Glomerular visceral epithelial cell (primary cell): Measurements from ENCODE around the gene SLCO3A1.

Experiments
- DNase-seq: peaks from one replicate; pipeline ENCODE4 v3.0.0-alpha.2; 2016; ENCODE audit errors: extremely low spot score

The SLCO3A1 gene

DNA sequence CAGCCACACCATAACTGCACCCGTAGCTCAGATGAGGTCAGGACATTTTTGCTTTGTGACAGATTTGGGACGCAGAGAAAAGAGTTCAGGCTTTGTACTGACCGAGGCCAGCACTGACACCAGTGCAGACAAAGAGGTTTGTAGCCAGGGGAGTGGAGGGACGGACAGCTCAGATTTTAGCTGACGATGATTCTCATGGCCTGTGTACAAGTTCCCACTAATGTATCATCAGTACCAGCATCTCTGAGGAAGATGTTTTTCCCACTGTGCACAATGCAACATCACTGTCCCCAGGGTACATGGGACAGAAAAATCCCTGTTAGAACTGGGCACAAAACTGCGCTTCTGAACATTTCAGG, 112.7 kb downstream of the SLCO3A1 start:
- DNase-seq, result no peak

DNA sequence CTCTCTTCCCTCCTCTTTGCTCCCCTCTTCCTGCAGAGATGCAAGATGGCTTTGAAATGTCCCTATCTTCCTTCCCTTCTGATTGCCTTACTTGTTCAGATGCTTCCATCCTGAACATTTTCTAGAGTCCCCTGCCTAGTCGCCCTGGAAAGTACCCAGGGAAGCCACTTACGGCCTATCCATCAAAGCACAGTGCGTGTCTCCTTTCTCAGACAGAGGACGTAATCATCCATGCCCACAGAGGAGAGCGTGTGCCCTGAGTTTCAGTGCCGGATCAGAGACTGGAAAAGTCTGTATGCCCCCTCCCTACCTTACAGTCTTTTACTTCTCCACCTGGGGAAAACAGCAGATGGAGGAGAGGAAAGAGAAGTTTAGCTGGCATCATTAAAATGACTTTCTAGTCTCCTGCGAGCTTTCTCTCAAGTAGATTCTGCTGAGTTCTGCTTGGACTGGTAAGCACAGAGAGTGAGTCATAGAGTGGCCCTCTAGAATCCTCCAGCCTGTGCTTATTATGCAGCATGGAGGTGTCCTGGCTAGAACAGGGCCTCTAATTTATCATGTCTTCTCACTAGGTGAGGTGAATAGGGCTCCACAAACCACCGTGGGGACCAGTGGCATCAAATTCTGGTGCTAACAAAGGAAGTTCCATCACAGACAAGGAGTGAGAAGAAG, 114.6 kb downstream of the SLCO3A1 start:
- DNase-seq, result no peak

GRCh38 chr15:91968610-91969009, 115.1 kb downstream of the SLCO3A1 start:
- no peak for DNase-seq

GRCh38 chr15:91970142-91970541, 116.6 kb downstream of the SLCO3A1 start:
- no peak for DNase-seq

DNA sequence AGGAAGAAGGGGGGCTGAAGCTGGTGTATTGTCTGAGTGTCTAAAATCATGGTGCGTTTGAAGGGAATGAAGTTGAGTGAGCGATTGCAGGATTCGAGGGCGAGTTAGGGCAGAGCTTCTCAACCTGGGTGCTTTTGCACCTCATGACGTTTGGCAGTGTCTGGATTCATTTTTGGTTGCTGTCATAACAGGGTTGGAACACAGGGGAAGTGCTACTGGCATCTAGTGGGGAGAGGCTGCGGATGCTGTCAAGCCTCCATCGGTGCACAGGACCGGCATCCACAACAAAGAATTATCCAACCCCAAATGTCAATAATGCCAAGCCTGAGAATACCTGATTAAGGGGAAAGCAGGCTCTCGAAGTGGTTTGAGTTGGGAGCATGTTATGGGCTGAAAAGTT, 120.0 kb downstream of the SLCO3A1 start:
- no peak for DNase-seq

- DNase-seq, result no peak
Measured at GRCh38 chr15:91974321-91974720, 120.8 kb downstream of the SLCO3A1 start.

- DNase-seq, result no peak
Measured at GRCh38 chr15:91975241-91975978, 121.9 kb downstream of the SLCO3A1 start.

DNA sequence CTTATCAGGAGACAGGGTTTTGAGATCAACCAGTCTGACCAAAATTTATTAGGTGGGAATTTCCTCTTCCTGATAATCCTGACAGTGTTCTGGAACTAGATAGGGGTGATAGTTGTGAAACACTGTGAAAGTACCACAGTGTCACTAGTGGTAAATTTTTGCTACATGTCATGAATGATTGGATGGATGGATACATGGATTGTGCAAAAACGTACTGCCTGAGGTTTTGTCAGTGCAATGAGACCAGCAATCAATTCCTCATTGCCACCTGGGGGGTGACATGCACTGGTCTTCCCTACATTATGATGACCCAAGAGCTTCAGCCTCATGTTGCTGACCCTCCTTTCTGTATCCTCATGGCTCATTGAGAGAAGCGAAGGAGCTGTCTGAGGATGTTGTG, 123.5 kb downstream of the SLCO3A1 start:
- no peak for DNase-seq

- no peak for DNase-seq
Measured at GRCh38 chr15:91980502-91981267, 127.2 kb downstream of the SLCO3A1 start.

GRCh38 chr15:91981821-91982800, 128.6 kb downstream of the SLCO3A1 start:
- DNase-seq, result no peak

- DNase-seq, result no peak
Measured at GRCh38 chr15:91983729-91984340, 130.3 kb downstream of the SLCO3A1 start.

- DNase-seq, result no peak
Measured at GRCh38 chr15:91985297-91985696, 131.8 kb downstream of the SLCO3A1 start.

DNA sequence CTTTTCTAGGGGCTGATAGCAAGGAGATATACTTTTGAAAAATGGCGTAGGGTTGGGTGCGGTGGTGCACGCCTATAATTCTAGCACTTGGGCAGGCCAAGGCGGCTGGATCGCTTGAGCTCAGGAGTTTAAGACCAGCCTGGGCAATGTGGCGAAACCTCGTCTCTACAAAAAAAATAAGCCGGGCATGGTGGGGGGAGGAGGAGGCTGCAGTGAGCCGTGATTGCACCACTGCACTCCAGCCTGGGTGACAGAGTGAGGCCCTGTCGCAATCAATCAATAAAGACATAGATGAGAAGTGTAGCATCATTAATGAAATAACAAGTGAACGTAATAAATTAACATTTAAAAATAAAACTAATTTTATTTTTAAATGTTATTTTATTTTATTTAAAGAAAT, 134.6 kb downstream of the SLCO3A1 start:
- no peak for DNase-seq

GRCh38 chr15:91988655-91989054, 135.1 kb downstream of the SLCO3A1 start:
- DNase-seq, result no peak

- no peak for DNase-seq
Measured at GRCh38 chr15:91989821-91990220, 136.3 kb downstream of the SLCO3A1 start.

- DNase-seq, result no peak
Measured at GRCh38 chr15:91992945-91993344, 139.4 kb downstream of the SLCO3A1 start.

- DNase-seq, result no peak
Measured at GRCh38 chr15:91995146-91995545, 141.6 kb downstream of the SLCO3A1 start.

DNA sequence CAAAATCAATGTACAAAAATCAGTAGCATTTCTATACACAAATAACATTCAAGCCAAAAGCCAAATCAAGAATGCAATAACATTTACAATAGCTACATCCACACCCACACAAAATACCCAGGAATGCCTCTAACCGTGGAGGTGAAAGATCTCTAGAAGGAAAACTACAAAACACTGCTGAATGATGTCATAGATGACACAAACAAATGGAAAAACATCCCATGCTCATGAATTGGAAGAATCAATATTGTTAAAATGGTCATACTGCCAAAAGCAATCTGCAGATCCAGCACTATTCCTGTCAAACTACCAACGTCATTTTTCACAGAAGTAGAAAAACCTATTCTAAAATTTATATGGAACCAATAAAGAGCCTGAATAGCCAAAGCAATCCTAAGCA, 143.7 kb downstream of the SLCO3A1 start:
- no peak for DNase-seq

DNA sequence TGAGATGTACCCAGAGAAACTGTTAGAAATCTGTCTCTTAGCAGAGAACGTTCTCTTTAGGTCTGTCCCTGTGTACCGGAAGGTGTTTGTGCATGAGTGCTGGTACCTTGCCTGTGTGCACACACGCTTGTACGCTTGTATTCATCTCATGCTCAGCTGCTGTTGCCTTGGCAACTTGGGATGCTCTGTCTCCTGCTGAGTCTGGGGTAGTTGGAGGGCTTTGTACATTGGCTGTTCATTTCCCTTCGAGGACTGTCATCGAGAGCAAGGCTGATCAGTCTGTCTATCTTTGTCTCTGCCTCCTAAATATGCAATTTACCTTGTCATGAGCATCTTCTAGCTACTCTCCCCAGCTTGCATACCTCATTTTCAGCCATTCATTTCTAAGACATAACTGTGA, 147.2 kb downstream of the SLCO3A1 start:
- no peak for DNase-seq

DNA sequence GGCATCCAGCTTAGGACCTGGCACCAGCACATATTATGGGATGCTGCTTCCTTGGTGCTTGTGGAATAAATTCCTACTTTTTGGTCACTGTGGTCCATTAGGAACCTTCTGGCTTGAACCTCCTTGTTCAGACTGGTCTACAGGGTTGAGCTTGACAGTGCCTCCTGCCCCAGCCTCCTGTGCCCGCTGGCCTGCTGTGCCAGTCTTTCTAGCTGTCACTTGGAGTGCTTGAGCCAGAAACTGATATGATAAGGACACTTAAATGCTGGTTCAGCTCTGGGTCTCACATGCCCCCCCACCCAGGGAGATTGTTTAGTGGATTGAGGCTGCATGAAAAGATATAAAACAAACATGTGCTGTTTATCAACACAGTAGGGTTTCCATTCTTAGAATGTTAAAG, 147.8 kb downstream of the SLCO3A1 start:
- no peak for DNase-seq

DNA sequence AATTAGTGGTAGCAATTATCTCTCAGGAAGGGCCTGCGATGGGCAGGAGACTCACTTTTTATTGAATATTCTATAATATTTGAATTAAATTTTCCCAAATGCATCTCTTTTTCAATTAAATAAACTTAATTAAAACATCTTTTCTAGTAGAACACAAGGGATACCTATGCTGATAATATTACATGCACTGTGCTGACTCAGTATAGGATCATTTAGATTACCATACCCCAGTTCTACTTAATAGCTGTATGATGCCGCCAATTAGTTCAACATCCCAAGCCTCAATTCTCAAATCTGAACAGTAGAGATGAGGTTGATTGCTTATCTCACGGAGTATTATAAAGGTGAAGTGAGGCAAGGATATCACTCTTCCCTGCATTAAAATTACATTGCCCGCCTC, 149.2 kb downstream of the SLCO3A1 start:
- DNase-seq, result no peak
